NCI-H146 treated with DMSO at 0.1 percent for 48 hours (cell line): Measurements from ENCODE around the gene KIAA1755.
"Not testable (repeated sequence)": the region's sequence is repeated elsewhere in the genome, so short reads cannot be mapped to it uniquely, and the experiment has no call there.

Experiments
- DNase-seq: peaks from one replicate; lab custom pipeline; 2025; ENCODE audit not compliant: unreplicated experiment; lab: John Stamatoyannopoulos, UW

KIAA1755 gene

DNA sequence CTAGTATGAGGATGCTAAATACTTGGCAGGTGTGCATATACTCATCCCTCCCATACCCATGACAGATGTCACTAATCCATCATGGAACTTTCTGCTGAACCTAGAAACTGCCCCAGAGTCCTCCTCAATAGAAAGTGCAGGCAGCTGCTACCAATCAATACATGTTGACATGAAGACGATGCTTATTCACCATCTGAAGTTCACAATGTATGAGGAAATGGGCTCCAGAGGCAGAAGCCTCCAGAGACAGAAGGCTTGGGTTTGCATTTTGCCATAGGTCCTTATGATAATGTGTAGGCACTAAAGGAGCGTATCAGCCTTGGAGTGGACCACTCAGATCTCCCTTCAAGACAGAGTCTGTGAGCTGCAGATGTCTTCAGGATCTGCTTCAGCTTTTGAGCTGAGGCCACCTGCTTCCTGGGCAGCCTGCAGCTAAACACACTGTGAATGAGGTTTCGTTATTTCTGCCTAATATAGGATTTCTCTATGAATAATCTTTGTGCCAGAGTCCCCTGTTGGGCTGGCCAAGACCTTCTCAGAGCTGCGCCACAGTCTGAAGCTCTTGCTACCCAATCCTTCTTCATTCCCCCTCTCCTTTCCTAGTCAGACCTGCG, 7.5 kb upstream of the KIAA1755 start:
- DNase-seq, result no peak

DNA sequence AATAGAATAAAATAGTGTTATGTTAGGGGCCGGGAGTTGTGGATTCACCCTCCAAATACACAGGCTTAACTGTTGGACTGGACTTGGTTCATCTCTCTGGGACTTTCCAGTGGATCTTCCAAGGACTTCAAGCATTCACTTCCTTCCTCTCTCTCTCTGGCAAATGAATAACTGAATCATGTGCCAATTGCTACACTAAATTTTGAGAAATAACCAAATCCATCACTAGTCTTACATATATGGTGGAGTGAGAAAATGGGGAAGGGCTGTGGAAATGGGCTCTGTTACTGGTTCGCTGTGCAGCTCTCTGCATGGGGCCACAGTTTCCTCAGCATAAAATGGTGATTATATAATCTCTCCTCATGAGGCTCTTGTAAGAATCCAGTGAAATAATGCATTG, 6.8 kb upstream of the KIAA1755 start:
- no peak for DNase-seq

DNA sequence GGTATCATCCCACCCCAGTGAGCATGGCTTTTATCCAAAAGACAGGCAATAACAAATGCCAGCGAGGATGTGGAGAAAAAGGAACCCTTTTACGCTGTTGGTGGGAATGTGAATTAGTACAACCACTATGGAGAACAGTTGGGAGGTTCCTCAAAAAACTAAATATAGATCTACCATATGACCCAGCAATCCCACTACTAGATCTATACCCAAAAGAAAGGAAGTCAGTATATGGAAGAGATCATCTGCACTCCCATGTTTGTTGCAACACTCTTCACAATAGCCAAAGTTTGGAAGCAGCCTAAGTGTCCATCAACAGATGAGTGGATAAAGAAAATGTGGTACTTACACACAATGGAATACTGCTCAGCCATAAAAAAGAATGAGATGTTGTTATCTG, 5.9 kb upstream of the KIAA1755 start:
- no peak for DNase-seq

DNA sequence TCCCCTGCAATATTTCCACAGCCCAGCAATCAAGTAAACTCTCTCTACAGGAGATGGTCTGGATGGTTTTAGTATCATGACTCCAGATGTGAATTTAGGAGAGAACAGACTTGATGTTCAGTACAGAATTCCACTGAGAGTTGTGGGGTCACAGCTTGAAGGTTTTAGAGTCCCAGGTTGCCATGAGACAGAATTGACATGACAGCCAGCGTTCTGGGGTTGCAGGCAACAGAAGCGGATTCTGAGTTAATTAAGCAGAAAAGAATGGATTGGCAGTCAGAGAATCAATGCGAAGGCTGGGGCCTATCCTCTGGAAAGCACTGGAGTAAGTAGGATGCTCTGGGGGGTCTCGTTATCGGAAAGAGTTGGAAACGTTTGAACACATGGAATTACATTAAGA, 2.4 kb upstream of the KIAA1755 start:
- DNase-seq, result no peak

DNA sequence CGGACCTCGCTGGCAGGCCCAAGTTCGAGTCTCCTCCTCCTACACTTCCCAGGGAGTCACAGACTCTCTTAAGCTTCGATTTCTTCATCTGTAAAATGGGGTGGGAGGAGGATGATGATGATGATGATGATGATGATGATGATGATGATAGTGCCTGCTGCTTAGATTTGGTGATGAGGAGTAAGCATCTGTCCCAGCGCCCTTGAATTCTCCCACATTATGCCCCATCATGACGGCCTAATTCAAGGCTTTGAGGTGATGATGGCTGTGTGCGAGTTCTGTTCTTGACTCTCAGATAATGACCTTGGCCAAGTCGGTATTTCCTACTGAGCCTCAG, 487 bp upstream of the KIAA1755 start:
- DNase-seq, result no peak

DNA sequence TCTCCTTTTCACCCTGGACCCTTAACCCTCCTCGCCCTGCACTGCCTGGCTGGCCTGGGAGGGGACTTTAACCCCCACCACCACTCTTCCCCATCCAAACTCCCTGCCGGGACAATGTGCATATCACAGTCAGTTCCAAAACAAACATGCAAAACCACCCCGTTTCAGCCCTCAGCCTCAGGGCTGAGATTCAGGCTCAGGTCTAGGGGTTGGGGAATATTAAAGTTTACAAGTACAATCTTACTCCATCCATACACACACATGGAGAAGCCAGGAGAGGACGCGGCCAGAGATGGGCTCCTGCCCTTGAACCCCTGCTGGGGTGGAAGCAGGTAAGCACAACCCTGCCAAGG, 534 bp downstream of the KIAA1755 start:
- DNase-seq, result no peak

DNA sequence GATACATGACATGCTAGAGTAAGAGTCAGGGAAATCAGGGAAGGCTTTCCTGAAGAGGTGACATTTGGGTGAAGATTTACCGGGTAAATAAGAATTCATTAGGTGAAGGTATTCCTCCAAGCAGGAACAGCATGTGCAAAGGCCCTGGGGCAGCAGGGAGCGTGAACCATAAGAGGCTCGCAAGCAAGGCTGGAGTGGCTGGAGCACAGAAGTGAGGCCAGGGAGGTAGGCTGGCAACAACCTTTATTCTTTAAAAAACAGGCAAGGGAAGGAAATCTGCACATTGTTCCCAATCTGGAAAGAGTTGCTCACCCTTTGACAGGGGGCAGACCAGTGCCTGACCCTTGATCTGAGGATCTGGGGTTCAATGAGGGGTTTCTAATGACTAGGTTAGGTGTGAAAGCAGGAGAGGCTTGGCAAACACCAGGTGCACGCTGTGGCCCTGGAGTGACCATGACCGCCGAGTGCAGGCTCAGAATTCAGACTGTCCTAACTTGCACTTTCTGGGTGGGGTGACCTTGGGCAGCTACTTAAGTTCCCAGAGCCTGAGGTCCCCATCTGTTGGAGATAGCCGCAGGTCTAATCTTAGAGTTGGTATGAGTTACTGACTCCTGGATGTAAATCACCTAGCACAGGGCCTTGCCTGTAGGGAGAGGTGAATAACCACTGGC, 1.9 kb downstream of the KIAA1755 start:
- DNase-seq, result no peak

DNA sequence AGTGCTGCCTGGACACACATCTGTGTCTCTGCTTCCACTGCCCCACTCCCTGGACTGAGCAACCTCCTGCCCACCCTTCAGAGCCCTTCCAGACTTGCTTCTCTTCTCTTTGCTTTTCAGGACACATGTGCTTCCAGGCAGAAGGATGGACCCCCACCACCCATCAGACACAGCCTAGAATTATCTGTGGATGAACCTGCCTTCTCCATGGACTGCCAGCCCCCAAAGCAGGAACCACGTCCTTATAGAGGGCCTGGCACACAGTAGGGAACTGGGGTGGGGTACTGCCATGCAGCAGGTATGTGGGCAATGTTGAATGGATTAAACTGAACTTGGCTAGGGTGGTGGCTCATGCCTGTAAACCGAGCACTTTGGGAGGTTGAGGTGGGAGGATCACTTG, 3.6 kb downstream of the KIAA1755 start:
- no peak for DNase-seq

DNA sequence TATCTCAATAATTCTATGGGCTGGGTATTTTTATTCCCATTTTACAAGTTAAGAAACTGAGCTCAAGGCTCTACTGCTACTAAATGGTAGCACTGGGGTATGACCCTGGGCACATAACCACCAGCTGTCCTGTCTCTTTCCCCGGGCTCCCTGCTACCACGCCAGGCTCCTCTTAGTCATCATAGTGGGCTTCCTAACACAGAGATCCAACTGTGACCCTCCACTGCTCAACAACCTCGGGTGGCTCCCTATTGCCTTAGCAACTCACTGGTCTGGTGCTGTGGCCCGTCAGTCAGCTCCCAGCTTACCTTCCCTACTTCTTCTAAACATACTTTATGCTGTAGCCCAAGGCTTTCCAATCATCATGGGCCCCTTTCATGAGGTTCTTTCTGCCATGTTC, 4.5 kb downstream of the KIAA1755 start:
- no peak for DNase-seq

DNA sequence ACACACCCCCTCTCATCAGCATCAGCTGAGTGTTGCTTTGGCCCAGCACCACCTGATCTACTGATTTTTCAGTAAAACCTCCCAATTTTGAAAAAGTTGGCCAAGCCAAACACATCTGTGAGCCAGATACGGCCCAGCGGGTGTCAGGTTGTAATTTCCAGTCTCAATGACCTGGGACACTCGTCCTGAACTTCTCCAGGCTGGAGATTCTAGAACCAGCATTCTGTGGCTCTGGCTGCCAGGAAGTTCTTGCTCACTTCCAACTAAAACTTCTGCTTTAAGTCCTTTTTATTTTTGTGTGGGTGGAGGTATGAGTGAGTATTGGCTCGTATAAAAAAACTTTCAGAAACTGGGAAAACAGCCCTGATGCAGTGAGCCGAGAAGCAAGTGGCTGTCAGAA, 5.1 kb downstream of the KIAA1755 start:
- DNase-seq, result no peak

DNA sequence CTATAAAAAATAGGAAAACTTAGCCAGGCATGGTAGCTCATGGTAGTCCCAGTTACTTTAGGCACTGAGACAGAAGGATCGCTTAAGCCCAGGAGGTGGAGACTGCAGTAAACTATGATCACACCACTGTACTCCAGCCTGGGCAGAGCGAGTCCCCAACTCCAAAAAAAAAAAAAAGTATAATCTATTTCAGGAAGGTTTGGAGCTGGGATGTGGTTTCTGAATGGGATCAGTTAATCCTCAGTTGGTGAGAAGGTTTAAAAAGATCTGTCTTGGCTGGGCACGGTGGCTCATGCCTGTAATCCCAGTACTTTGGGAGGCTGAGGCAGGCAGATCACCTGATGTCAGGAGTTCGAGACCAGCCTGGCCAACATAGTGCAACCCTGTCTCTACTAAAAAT, 5.9 kb downstream of the KIAA1755 start:
- DNase-seq, result not testable (repeated sequence)

DNA sequence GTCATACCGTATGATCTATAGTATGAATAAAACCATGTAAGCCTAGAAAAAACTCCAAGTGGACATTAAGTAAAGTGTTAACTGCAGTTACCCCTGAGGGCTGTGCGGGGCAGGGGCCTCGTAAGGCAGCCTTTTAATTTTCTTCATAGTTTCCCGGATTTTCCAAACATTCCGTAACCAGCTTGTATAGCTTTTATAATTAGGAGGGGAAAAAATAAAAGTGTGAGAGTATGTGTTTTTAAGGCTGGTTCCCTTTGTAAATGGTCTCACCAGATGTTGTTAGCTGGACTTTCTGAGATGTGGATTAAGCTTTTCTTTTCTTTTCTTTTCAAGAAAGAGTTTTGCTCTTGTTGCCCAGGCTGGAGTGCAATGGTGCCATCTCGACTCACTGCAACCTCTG, 7.0 kb downstream of the KIAA1755 start:
- DNase-seq, result no peak

DNA sequence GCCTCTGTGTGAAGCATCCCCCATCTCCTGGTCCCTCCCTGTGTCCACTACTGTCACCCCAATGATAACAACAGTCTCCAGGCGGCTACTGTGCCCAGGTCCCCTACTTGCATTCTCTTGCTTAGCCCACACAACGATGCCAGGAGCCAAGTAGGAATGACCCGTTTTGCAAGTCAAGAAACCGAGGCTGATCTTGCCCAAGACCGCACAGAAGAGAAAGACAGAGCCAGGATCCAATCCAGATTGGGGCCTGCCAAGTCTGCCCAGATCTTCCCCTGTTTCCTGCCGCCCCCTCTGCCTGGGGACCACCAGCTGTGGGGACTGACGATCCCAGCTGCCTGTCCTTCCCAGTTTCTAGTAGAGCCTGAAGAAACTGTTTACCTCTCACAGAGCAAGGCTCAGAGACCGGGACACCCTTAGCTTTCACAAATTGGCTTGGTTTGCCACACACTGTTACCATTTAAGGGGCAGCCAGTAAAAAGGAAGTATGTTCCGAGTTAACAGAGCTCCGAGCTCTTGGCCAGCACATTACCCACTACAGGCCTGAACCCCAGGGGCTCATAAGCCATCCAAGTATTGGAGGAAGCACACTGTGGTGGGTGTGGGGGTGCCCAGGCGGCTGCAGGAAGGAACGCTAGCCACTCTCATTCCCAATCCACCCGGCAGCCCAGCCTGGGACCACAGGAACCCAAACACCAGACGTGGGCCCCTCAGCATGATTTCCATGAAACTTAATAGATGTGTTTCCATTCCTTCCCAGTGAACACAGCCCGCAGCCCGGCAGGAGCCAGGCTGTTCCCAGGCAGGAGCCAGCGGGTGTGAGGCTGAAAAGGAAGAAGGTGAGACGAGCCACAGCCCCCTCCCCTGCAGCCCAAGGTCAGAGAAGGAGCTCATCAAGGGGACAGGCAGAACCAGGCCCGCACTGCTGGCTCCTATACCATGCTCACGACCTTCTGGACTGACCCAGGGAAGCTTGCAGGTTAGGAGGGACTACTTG, 7.9 kb downstream of the KIAA1755 start:
- DNase-seq, result no peak

DNA sequence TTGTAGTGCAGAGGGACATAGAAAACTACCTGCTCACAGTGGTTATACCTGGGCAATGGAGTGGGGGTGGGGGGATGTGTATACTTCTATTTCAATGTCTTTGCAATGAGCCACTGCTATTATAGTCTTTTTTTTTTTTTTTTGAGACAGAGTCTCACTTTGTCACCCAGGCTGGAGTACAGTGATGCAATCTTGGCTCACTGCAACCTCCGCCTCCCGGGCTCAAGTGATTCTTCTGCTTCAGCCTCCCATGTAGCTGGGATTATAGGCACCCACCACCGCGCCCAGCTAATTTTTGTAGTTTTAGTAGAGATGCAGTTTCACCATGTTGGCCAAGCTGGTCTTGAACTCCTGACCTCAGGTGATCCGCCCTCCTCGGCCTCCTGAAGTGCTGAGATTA, 9.1 kb downstream of the KIAA1755 start:
- DNase-seq, result not testable (repeated sequence)

DNA sequence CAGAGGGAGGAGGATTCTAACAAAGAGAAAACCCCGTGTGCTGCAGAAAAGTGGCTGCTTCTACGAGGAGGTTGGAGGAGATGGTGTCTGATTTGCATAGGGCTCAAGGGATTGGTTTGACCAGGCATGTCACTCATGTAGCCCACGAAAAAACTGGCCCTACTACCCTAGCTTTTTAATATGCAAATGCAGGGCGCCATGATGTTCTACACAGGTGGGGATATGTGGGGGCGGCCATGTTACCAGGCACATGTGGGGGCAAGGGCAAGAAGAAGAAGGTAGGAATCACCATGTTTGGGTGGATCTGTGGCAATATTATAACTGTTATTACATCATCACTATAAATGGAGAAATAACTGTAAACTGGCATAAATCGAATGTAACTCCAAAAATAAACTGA, 9.9 kb downstream of the KIAA1755 start:
- DNase-seq, result no peak

DNA sequence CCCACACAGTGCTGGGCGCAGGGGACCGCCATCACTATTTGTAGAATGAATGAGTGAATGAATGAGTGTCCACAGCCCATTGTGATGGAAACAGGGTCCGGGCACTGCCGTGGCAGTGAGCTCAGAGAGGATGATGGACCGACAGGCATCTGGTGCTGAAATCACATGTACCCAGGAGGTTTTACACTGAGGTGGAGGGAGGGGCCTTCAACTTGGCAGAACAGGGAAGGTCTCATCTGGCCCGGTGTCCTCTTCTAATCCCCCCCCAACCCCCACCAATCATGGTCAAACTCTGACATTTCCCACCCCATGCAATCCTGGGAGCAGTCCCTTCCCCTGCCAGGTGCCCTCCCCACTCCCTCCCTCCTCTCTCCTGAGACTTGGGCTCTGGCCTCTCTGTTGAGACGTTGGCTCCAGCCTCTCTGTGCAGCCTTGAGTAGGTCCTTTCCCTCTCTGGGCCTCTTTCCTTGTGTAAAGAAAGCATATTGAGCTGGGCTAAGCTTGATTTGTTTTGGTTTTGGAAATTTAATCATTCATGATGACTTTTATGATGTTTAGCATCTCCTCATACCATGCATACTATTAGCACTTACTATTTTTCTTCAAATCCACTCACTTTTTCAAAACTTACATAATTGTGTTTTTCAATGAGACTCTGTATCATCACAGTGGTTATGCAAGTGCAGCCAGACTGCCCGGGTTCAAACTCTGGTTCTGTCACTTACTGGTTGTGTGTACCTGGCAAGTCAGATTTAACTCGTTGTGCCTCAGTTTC, 10.8 kb downstream of the KIAA1755 start:
- no peak for DNase-seq

DNA sequence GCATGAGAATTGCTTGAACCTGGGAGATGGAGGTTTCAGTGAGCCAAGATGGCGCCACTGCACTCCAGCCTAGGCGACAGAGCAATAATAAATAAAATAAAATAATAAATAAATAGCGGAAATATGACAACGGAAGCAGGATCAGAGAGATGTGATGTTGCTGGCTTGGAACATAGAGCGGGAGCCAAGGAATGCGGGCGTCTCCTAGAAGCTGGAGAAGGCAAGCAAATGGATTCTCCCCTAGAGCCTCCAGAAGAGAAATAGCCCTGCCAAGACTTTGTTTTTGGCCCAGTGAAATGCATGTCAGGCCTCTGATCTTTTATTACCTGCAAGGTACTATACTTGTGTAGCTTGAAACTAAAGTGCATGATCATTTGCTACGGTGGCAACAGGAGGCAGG, 12.4 kb downstream of the KIAA1755 start:
- no peak for DNase-seq

DNA sequence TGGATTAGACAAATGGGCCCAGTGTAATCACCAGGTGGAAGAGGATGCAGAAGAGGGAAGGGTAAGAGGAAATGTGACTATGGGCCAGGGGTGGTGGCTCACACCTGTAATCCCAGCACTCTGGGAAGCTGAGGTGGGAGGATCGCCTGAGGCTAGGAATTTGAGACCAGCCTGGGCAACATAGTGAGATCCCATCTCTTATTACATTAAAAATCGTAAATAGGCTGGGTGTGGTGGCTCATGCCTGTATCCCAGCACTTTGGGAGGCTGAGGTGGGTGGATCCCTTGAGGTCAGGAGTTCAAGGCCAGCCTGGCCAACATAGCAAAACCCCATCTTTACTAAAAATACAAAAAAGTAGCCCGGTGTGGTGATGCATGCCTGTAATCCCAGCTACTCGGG, 12.8 kb downstream of the KIAA1755 start:
- not testable (repeated sequence) for DNase-seq

DNA sequence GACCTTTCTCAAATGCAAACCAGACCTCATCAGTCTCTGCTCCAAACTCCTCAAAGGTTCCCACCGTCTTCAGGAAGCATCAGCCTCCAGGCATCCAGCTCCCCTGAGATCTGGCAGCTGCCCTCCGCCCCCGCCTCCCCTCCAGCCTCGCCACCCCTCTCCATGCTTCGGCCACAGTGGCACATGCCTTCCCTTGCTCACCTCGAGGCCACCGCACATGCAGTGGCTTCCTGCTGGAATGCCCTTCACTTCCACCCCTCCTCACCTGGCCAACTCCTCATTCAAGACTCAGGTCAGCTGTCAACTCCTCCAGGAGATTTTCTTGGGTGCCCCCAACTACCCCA, 13.4 kb downstream of the KIAA1755 start:
- DNase-seq, result no peak

DNA sequence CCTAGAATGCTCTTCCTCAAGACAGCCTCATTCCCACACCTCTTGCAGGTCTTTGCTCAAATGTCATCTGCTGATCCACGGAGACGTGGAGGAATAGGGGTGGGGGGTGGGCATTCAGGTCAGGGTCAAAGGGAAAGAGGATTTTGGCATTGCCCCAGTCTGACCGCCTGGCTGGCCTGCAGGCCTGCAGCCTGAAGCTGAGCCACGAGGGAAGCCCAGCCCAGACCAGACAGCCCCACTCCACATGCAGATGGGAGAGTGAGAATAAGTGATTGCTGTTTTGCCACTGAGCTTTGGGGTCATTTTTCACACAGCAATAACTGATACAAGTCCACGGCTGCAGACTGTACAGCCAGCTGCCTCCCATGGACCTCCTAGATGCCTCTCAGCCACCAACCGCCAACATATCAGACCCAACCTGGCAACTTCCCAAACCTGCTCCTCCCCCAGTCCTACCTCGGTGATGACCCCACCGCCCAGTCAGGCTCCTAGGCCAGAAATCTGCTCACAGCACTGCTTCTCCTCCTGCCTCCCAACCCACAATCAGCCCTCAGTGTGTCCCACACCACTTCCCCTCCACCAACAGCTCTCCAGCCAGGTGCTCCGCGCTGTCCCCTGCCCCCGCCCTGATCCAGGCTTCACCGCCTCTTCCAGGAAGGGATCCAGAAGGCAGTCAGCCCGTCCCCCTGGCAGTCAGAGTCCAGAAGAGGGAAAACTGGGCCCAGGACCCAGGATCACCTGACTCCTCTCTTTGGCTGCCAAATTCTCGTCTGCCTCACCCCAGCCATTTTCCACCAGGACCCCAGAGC, 14.0 kb downstream of the KIAA1755 start:
- no peak for DNase-seq

DNA sequence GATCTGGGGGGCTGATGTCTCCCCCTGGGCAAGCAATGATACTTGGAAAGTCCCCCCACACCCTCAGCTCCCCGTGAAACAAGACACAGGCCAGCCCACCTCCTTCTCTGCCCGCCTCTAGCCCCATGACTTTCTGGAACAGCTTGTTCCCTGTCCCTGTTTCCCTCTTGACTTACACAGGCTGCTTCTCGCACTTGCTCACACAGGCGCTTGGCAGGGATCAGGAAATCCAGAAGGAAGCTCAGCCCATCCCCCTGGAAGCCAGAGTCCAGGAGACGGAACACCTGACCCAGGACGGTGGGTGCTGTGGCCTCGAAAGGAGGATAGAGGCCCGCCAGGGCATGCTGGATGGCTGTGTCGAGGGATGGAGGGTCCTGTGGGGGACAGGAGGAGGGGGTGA, 14.8 kb downstream of the KIAA1755 start:
- DNase-seq, result no peak
